Uterus (tissue), 2 donors: ENCODE measurements around the gene HBQ1.

Experiments
- CTCF ChIP-seq, 4 experiments: fragments of 200-600 bp in 2 of 4; fragments of 450-650 bp in 2 of 4; sonication (generic) in 2 of 4; IDR thresholded peaks; one replicate each; pipeline ENCODE4 v1.5.1; 2016 to 2019; ENCODE audit warnings: antibody characterized with exemption in 4 of 4, mild to moderate bottlenecking in 2 of 4, moderate library complexity in 1 of 4
- POLR2A ChIP-seq, 2 donors: fragments of 450-650 bp; IDR thresholded peaks; one replicate each; pipeline ENCODE4 v1.6.1; 2016; ENCODE audit warnings: antibody characterized with exemption in 2 of 2, mild to moderate bottlenecking in 1 of 2, moderate library complexity in 1 of 2

GRCh38 chr16:191831-192230, 11.6 kb downstream of the HBQ1 start:
- no peak for TF ChIP-seq CTCF (IDR thresholded peaks at IDR 0.05)
- no peak for TF ChIP-seq POLR2A (IDR thresholded peaks at IDR 0.05)
